GM23338 (cell line): ENCODE data around the gene PARP6. TPM values are rescaled to one million over a fixed set of nuclear protein-coding genes. Genes with fewer than 3 reads are reported as not detected.
A peak's percentile ranks its signal among the peaks of the same experiment; 100 is the strongest.

Source experiments
- ATAC-seq: fragments of 200-7000 bp; cut with Tn5 transposase; 3 replicates; pipeline ENCODE4 v1.9.1; 2020
- DNase-seq: peaks from one replicate; pipeline ENCODE4 v3.0.0-alpha.2; 2015; ENCODE audit warnings: low spot score
- H2AFZ ChIP-seq: fragments of 200-600 bp; sonication (generic); 2 replicates; pipeline ENCODE4 v1.8.0; 2016; ENCODE audit warnings: antibody characterized with exemption, mild to moderate bottlenecking, moderate library complexity
- H3F3A ChIP-seq: fragments of 200-600 bp; sonication (generic); replicated peaks from 2 replicates; pipeline ENCODE4 v1.8.0; 2017; ENCODE audit warnings: antibody characterized with exemption, mixed run types, low read depth
- H3K27ac ChIP-seq: fragments of 200-600 bp; sonication (generic); 2 replicates; pipeline ENCODE4 v1.6.1; 2016; ENCODE audit warnings: low read depth
- H3K27me3 ChIP-seq: fragments of 200-600 bp; sonication (generic); 2 replicates; pipeline ENCODE4 v1.8.0; 2016; ENCODE audit warnings: mild to moderate bottlenecking, mixed run types, moderate library complexity; ENCODE audit not compliant: insufficient read depth
- H3K36me3 ChIP-seq: fragments of 200-600 bp; sonication (generic); 2 replicates; pipeline ENCODE4 v1.8.0; 2016; ENCODE audit warnings: mild to moderate bottlenecking; ENCODE audit not compliant: insufficient read depth
- H3K4me1 ChIP-seq: fragments of 200-600 bp; sonication (generic); 2 replicates; pipeline ENCODE4 v1.8.0; 2016; ENCODE audit warnings: mild to moderate bottlenecking, moderate library complexity; ENCODE audit not compliant: insufficient read depth
- H3K4me2 ChIP-seq: fragments of 200-600 bp; sonication (generic); 2 replicates; pipeline ENCODE4 v1.7.1; 2017; ENCODE audit warnings: mixed run types
- H3K4me3 ChIP-seq: fragments of 200-600 bp; sonication (generic); 2 replicates; pipeline ENCODE4 v1.6.1; 2016; ENCODE audit warnings: mixed run types
- H3K79me2 ChIP-seq: fragments of 200-600 bp; sonication (generic); replicated peaks from 2 replicates; pipeline ENCODE4 v1.8.0; 2017; ENCODE audit warnings: mild to moderate bottlenecking; ENCODE audit not compliant: insufficient read depth
- H3K9me2 ChIP-seq: fragments of 200-600 bp; sonication (generic); 2 replicates; pipeline ENCODE4 v1.8.0; 2017; ENCODE audit not compliant: insufficient read depth
- H4K20me1 ChIP-seq: fragments of 200-600 bp; sonication (generic); replicated peaks from 2 replicates; pipeline ENCODE4 v1.8.0; 2017; ENCODE audit warnings: mild to moderate bottlenecking; ENCODE audit not compliant: insufficient read depth
- H3K27ac Mint-ChIP-seq: 2 replicates; pipeline ENCODE4 v1.8.0; 2020; ENCODE audit warnings: inconsistent platforms, mild to moderate bottlenecking, moderate library complexity, mixed read lengths
- H3K27me3 Mint-ChIP-seq: 3 replicates; pipeline ENCODE4 v1.8.0; 2022; ENCODE audit warnings: low read depth, mild to moderate bottlenecking, moderate library complexity, mixed read lengths, inconsistent platforms; ENCODE audit not compliant: insufficient read depth, poor library complexity
- H3K36me3 Mint-ChIP-seq: 3 replicates; pipeline ENCODE4 v1.8.0; 2021; ENCODE audit warnings: low read depth, mild to moderate bottlenecking, inconsistent platforms, moderate library complexity, mixed read lengths
- H3K4me1 Mint-ChIP-seq: 3 replicates; pipeline ENCODE4 v1.8.0; 2020; ENCODE audit warnings: mild to moderate bottlenecking, inconsistent platforms, mixed read lengths
- H3K4me3 Mint-ChIP-seq: 3 replicates; pipeline ENCODE4 v1.8.0; 2021; ENCODE audit warnings: moderate library complexity, mild to moderate bottlenecking, inconsistent platforms, mixed read lengths
- H3K9me3 Mint-ChIP-seq: 3 replicates; pipeline ENCODE4 v1.8.0; 2020; ENCODE audit warnings: moderate library complexity, mild to moderate bottlenecking, inconsistent platforms, mixed read lengths
- CREB1 ChIP-seq: fragments of 250-450 bp; sonication (Bioruptor Pico); IDR thresholded peaks from 2 replicates; pipeline ENCODE4 v1.5.0; 2020; ENCODE audit warnings: low read depth, mild to moderate bottlenecking, moderate library complexity
- EZH2 ChIP-seq: fragments of 200-600 bp; sonication (generic); IDR thresholded peaks from one replicate; pipeline ENCODE4 v1.8.0; 2017; ENCODE audit warnings: antibody characterized with exemption, mild to moderate bottlenecking, low read depth; ENCODE audit not compliant: unreplicated experiment
- EZH2phosphoT487 ChIP-seq: fragments of 200-600 bp; sonication (generic); IDR thresholded peaks from one replicate; pipeline ENCODE4 v1.8.1; 2018; ENCODE audit warnings: antibody characterized with exemption; ENCODE audit not compliant: unreplicated experiment
- NANOG ChIP-seq: IDR thresholded peaks from 2 replicates; pipeline ENCODE4 v1.6.1; 2016; ENCODE audit warnings: antibody characterized with exemption, borderline replicate concordance
- POLR2AphosphoS5 ChIP-seq: IDR thresholded peaks from 2 replicates; pipeline ENCODE4 v1.6.1; 2016; ENCODE audit warnings: antibody characterized with exemption, low read depth
- STAT1 ChIP-seq: IDR thresholded peaks from one replicate; pipeline ENCODE4 v1.6.1; 2016; ENCODE audit warnings: antibody characterized with exemption; ENCODE audit not compliant: unreplicated experiment
- ZNF114 ChIP-seq: fragments of 250-450 bp; sonication (Bioruptor Pico); IDR thresholded peaks from 2 replicates; pipeline ENCODE4 v1.5.0; 2020; ENCODE audit warnings: mild to moderate bottlenecking, moderate library complexity
- polyA plus RNA-seq: library from polyadenylated mRNA; unstranded; fragments of >200 nt; fragmentation: Nextera tagmentation; extraction: Ambion mirVana; gene quantifications from 2 replicates; pipeline ENCODE4 v1.2.1, GENCODE V29; 2016
- total RNA-seq: library from RNA; depleted of rRNA; stranded (reverse); fragments of >200 nt; shearing (Covaris generic); gene quantifications from 2 replicates; pipeline ENCODE4 v1.2.3, GENCODE V29; 2014
- TF ChIP-seq, protein P1 (sequence below): IDR thresholded peaks from one replicate; pipeline ENCODE4 v1.6.1; 2018; ENCODE audit warnings: antibody characterized with exemption; ENCODE audit not compliant: unreplicated experiment
- TF ChIP-seq, protein P2 (sequence below), 2 experiments: fragments of 200-600 bp in 1 of 2; sonication (generic) in 1 of 2; conservative IDR thresholded peaks; 2 replicates each; pipeline versions ENCODE4 v1.5.1 to v1.6.1; 2016 to 2017; ENCODE audit warnings: antibody characterized with exemption in 2 of 2, low read depth in 2 of 2, mild to moderate bottlenecking in 2 of 2, moderate library complexity in 1 of 2
- TF ChIP-seq, protein P3 (sequence below): fragments of 250-450 bp; sonication (Bioruptor Pico); IDR thresholded peaks from 2 replicates; pipeline ENCODE4 v1.5.0; 2020; ENCODE audit warnings: mild to moderate bottlenecking, moderate library complexity

The PARP6 gene
- total and polyA plus RNA-seq, 2 experiments from 2014 or later = 27.6 to 28.1 TPM

DNA sequence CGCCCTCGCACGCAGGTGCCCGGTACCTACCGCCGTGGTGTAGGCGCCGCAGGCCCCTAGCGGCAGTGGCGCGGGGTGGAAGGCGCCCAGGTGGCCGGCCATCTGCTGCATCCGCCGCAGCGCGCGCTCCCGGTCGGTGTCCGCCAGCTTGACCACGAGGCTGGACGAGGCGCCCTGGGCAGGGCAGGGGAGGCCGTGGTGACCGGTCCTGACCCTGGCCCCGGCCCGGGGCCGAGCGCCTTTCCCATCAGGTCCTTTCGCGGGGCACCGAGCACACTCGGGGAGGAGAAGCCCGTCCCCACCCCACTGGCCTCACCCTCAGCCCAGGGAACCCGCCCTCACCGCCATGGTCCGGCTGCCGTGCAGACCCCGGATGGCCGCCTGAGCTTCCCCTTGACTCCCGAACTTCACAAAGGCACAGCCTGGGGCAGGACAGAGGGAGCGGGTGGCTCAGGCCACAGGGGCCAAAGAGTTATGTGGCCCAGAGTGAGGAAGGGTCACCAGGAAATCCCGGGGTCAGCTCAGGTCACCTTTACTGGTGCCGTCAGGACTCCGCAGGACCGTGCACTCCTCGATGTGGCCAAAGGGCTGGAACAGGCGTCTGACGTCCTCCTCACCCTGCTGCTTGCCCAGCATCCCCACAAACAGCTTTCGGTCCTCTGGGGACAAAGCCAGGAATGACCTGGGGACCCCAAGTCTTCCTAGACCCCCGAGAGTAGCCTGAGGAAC lies 17.4 kb upstream of the PARP6 start:
- H3K36me3 Mint-ChIP-seq = no peaks in the 10 kb centered on the region; the same call in 2 of the 3 replicates
- peaks cover 5% of the 10 kb centered on the region for H3K27me3 Mint-ChIP-seq
- DNase-seq (no peak), ATAC-seq (peak; percentile 50)
- Histone ChIP-seq H3K4me2 (no peak overlapping the region), H3K36me3 (no peaks in the 10 kb centered on the region), H3K27ac (no peak overlapping the region), H3K9me2 (no peaks in the 10 kb centered on the region), H3K27me3 (no peaks in the 10 kb centered on the region), H3F3A (no peaks in the 10 kb centered on the region), H3K4me3 (no peak overlapping the region), H3K4me1 (no peaks in the 10 kb centered on the region), H3K79me2 (no peaks in the 10 kb centered on the region), H4K20me1 (no peaks in the 10 kb centered on the region), H2AFZ (peak overlapping the region; percentile 63)
- TF ChIP-seq POLR2AphosphoS5 (no peak), EZH2phosphoT487 (no peak), ZNF114 (CRISPR knock-in tag) (no peak), EZH2 (no peak), STAT1 (no peak), CREB1 (CRISPR knock-in tag) (no peak), NANOG (no peak)
- TF ChIP-seq, protein P1, sequence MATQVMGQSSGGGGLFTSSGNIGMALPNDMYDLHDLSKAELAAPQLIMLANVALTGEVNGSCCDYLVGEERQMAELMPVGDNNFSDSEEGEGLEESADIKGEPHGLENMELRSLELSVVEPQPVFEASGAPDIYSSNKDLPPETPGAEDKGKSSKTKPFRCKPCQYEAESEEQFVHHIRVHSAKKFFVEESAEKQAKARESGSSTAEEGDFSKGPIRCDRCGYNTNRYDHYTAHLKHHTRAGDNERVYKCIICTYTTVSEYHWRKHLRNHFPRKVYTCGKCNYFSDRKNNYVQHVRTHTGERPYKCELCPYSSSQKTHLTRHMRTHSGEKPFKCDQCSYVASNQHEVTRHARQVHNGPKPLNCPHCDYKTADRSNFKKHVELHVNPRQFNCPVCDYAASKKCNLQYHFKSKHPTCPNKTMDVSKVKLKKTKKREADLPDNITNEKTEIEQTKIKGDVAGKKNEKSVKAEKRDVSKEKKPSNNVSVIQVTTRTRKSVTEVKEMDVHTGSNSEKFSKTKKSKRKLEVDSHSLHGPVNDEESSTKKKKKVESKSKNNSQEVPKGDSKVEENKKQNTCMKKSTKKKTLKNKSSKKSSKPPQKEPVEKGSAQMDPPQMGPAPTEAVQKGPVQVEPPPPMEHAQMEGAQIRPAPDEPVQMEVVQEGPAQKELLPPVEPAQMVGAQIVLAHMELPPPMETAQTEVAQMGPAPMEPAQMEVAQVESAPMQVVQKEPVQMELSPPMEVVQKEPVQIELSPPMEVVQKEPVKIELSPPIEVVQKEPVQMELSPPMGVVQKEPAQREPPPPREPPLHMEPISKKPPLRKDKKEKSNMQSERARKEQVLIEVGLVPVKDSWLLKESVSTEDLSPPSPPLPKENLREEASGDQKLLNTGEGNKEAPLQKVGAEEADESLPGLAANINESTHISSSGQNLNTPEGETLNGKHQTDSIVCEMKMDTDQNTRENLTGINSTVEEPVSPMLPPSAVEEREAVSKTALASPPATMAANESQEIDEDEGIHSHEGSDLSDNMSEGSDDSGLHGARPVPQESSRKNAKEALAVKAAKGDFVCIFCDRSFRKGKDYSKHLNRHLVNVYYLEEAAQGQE = no peak
- TF ChIP-seq, protein P2, sequence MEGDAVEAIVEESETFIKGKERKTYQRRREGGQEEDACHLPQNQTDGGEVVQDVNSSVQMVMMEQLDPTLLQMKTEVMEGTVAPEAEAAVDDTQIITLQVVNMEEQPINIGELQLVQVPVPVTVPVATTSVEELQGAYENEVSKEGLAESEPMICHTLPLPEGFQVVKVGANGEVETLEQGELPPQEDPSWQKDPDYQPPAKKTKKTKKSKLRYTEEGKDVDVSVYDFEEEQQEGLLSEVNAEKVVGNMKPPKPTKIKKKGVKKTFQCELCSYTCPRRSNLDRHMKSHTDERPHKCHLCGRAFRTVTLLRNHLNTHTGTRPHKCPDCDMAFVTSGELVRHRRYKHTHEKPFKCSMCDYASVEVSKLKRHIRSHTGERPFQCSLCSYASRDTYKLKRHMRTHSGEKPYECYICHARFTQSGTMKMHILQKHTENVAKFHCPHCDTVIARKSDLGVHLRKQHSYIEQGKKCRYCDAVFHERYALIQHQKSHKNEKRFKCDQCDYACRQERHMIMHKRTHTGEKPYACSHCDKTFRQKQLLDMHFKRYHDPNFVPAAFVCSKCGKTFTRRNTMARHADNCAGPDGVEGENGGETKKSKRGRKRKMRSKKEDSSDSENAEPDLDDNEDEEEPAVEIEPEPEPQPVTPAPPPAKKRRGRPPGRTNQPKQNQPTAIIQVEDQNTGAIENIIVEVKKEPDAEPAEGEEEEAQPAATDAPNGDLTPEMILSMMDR (conservative IDR thresholded peaks at IDR 0.05; ENCODE audit: low read depth in 2 of 2) = no peak
- TF ChIP-seq, protein P3, sequence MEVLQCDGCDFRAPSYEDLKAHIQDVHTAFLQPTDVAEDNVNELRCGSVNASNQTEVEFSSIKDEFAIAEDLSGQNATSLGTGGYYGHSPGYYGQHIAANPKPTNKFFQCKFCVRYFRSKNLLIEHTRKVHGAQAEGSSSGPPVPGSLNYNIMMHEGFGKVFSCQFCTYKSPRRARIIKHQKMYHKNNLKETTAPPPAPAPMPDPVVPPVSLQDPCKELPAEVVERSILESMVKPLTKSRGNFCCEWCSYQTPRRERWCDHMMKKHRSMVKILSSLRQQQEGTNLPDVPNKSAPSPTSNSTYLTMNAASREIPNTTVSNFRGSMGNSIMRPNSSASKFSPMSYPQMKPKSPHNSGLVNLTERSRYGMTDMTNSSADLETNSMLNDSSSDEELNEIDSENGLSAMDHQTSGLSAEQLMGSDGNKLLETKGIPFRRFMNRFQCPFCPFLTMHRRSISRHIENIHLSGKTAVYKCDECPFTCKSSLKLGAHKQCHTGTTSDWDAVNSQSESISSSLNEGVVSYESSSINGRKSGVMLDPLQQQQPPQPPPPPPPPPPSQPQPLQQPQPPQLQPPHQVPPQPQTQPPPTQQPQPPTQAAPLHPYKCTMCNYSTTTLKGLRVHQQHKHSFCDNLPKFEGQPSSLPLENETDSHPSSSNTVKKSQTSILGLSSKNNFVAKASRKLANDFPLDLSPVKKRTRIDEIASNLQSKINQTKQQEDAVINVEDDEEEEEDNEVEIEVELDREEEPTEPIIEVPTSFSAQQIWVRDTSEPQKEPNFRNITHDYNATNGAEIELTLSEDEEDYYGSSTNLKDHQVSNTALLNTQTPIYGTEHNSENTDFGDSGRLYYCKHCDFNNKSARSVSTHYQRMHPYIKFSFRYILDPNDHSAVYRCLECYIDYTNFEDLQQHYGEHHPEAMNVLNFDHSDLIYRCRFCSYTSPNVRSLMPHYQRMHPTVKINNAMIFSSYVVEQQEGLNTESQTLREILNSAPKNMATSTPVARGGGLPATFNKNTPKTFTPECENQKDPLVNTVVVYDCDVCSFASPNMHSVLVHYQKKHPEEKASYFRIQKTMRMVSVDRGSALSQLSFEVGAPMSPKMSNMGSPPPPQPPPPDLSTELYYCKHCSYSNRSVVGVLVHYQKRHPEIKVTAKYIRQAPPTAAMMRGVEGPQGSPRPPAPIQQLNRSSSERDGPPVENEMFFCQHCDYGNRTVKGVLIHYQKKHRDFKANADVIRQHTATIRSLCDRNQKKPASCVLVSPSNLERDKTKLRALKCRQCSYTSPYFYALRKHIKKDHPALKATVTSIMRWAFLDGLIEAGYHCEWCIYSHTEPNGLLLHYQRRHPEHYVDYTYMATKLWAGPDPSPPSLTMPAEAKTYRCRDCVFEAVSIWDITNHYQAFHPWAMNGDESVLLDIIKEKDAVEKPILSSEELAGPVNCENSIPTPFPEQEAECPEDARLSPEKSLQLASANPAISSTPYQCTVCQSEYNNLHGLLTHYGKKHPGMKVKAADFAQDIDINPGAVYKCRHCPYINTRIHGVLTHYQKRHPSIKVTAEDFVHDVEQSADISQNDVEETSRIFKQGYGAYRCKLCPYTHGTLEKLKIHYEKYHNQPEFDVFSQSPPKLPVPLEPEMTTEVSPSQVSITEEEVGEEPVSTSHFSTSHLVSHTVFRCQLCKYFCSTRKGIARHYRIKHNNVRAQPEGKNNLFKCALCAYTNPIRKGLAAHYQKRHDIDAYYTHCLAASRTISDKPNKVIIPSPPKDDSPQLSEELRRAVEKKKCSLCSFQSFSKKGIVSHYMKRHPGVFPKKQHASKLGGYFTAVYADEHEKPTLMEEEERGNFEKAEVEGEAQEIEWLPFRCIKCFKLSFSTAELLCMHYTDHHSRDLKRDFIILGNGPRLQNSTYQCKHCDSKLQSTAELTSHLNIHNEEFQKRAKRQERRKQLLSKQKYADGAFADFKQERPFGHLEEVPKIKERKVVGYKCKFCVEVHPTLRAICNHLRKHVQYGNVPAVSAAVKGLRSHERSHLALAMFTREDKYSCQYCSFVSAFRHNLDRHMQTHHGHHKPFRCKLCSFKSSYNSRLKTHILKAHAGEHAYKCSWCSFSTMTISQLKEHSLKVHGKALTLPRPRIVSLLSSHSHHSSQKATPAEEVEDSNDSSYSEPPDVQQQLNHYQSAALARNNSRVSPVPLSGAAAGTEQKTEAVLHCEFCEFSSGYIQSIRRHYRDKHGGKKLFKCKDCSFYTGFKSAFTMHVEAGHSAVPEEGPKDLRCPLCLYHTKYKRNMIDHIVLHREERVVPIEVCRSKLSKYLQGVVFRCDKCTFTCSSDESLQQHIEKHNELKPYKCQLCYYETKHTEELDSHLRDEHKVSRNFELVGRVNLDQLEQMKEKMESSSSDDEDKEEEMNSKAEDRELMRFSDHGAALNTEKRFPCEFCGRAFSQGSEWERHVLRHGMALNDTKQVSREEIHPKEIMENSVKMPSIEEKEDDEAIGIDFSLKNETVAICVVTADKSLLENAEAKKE = no peak
- no peak overlapping the region for H3K4me3 Mint-ChIP-seq
- H3K27ac Mint-ChIP-seq = no peak overlapping the region
- no peaks in the 10 kb centered on the region; the same call in 2 of the 3 replicates for H3K4me1 Mint-ChIP-seq
- H3K9me3 Mint-ChIP-seq = no peaks in the 10 kb centered on the region; the same call in 2 of the 3 replicates
